MM.1S (cell line): ENCODE data around the gene ZNF691.

Source experiments
- DNase-seq: peaks from one replicate; pipeline ENCODE4 v3.0.0-alpha.2; 2015
- H2AFZ ChIP-seq: fragments of 300-600 bp; sonication (generic); 2 replicates; pipeline ENCODE4 v1.6.0; 2016; ENCODE audit warnings: antibody characterized with exemption, low read length
- H3F3A ChIP-seq: fragments of 300-600 bp; sonication (generic); 2 replicates; pipeline ENCODE4 v1.6.1; 2016; ENCODE audit warnings: mild to moderate bottlenecking, antibody characterized with exemption, low read length, moderate library complexity, mixed read lengths; ENCODE audit not compliant: insufficient read depth
- H3K27ac ChIP-seq: fragments of 300-600 bp; sonication (generic); 2 replicates; pipeline ENCODE4 v1.5.1; 2016; ENCODE audit warnings: mild to moderate bottlenecking, low read length
- H3K27me3 ChIP-seq: fragments of 300-600 bp; sonication (generic); replicated peaks from 2 replicates; pipeline ENCODE4 v1.6.0; 2016; ENCODE audit warnings: low read length; ENCODE audit not compliant: insufficient read depth
- H3K36me3 ChIP-seq: fragments of 300-600 bp; sonication (generic); replicated peaks from 2 replicates; pipeline ENCODE4 v1.6.1; 2016; ENCODE audit warnings: mild to moderate bottlenecking, low read length, mixed read lengths; ENCODE audit not compliant: insufficient read depth
- H3K4me1 ChIP-seq: fragments of 300-600 bp; sonication (generic); 2 replicates; pipeline ENCODE4 v1.6.1; 2016; ENCODE audit warnings: low read length, mixed read lengths
- H3K4me2 ChIP-seq: fragments of 300-600 bp; sonication (generic); 2 replicates; pipeline ENCODE4 v1.6.0; 2016; ENCODE audit warnings: low read depth, low read length
- H3K4me3 ChIP-seq: fragments of 300-600 bp; sonication (generic); 2 replicates; pipeline ENCODE4 v1.5.1; 2016; ENCODE audit warnings: low read length, mixed read lengths
- H3K79me2 ChIP-seq: fragments of 300-600 bp; sonication (generic); 2 replicates; pipeline ENCODE4 v1.6.1; 2016; ENCODE audit warnings: mixed run types, low read length, mixed read lengths
- H3K9ac ChIP-seq: fragments of 300-600 bp; sonication (generic); 2 replicates; pipeline ENCODE4 v1.6.1; 2016; ENCODE audit warnings: low read length, mixed read lengths
- H3K9me2 ChIP-seq: fragments of 300-600 bp; sonication (generic); replicated peaks from 2 replicates; pipeline ENCODE4 v1.6.1; 2016; ENCODE audit warnings: mild to moderate bottlenecking, low read length, mixed read lengths; ENCODE audit not compliant: insufficient read depth
- H3K9me3 ChIP-seq: fragments of 300-600 bp; sonication (generic); replicated peaks from 2 replicates; pipeline ENCODE4 v1.6.1; 2016; ENCODE audit warnings: mild to moderate bottlenecking, low read length, mixed read lengths; ENCODE audit not compliant: insufficient read depth
- H4K20me1 ChIP-seq: fragments of 300-600 bp; sonication (generic); 2 replicates; pipeline ENCODE4 v1.6.1; 2016; ENCODE audit warnings: mild to moderate bottlenecking, low read length, moderate library complexity, mixed read lengths; ENCODE audit not compliant: insufficient read depth
- EZH2 ChIP-seq: fragments of 300-600 bp; sonication (generic); optimal IDR thresholded peaks from 2 replicates; pipeline ENCODE3; 2017; ENCODE audit warnings: low read depth, mild to moderate bottlenecking, antibody characterized with exemption, low read length, mixed read lengths
- EZH2phosphoT487 ChIP-seq: fragments of 300-600 bp; sonication (generic); IDR thresholded peaks from 2 replicates; pipeline ENCODE4 v1.6.1; 2018; ENCODE audit warnings: antibody characterized with exemption, low read length
- TF ChIP-seq, protein P1 (sequence below): fragments of 300-600 bp; sonication (generic); IDR thresholded peaks from 2 replicates; pipeline ENCODE4 v1.5.1; 2016; ENCODE audit warnings: antibody characterized with exemption, low read length, mixed read lengths

ZNF691 gene

DNA sequence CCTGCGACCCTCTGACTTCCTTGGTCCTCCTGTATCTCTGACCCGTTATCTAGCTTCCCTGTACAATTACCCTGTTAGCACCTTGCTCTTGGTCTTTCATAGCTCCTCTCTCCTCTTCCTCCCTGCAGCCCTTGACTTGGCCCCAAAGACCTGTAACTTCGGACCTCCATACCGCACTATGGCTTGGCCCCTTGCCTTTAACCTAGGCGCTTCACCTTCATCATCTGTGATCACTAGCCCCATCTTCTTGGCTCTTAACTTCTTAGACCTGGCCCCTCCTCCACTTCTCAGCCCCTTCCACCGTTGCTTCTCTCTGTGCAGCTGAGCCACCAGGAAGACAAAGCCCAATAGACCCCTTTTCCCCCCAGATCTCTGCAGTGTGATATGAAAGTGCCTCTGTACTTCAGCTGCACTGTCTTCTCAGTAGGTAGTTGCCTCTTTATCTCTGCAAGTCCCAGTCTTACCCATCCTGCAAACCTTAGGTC, 740 bp downstream of the ZNF691 start:
- H3F3A ChIP-seq, result no peaks in the 10 kb centered on the region
- H3K36me3 ChIP-seq, result no peaks in the 10 kb centered on the region
- no peaks in the 10 kb centered on the region for H3K9me3 ChIP-seq
- H3K9ac ChIP-seq, result peak overlapping the region; percentile 88
- H3K9me2 ChIP-seq, result no peaks in the 10 kb centered on the region
- TF ChIP-seq EZH2, result no peak
- TF ChIP-seq, protein P1, sequence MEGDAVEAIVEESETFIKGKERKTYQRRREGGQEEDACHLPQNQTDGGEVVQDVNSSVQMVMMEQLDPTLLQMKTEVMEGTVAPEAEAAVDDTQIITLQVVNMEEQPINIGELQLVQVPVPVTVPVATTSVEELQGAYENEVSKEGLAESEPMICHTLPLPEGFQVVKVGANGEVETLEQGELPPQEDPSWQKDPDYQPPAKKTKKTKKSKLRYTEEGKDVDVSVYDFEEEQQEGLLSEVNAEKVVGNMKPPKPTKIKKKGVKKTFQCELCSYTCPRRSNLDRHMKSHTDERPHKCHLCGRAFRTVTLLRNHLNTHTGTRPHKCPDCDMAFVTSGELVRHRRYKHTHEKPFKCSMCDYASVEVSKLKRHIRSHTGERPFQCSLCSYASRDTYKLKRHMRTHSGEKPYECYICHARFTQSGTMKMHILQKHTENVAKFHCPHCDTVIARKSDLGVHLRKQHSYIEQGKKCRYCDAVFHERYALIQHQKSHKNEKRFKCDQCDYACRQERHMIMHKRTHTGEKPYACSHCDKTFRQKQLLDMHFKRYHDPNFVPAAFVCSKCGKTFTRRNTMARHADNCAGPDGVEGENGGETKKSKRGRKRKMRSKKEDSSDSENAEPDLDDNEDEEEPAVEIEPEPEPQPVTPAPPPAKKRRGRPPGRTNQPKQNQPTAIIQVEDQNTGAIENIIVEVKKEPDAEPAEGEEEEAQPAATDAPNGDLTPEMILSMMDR, result no peak
- TF ChIP-seq EZH2phosphoT487, result no peak
- H3K27ac ChIP-seq, result no peak overlapping the region
- no peak for DNase-seq
- H3K4me3 ChIP-seq, result peak overlapping the region; percentile 99
- H3K79me2 ChIP-seq, result peaks cover 17% of the 10 kb centered on the region
- H3K27me3 ChIP-seq, result no peaks in the 10 kb centered on the region
- peaks cover 15% of the 10 kb centered on the region; the same call in 1 of the 2 replicates for H3K4me1 ChIP-seq
- H3K4me2 ChIP-seq, result peak overlapping the region; percentile 87
- H2AFZ ChIP-seq, result peak overlapping the region; percentile 95
- H4K20me1 ChIP-seq, result no peaks in the 10 kb centered on the region

DNA sequence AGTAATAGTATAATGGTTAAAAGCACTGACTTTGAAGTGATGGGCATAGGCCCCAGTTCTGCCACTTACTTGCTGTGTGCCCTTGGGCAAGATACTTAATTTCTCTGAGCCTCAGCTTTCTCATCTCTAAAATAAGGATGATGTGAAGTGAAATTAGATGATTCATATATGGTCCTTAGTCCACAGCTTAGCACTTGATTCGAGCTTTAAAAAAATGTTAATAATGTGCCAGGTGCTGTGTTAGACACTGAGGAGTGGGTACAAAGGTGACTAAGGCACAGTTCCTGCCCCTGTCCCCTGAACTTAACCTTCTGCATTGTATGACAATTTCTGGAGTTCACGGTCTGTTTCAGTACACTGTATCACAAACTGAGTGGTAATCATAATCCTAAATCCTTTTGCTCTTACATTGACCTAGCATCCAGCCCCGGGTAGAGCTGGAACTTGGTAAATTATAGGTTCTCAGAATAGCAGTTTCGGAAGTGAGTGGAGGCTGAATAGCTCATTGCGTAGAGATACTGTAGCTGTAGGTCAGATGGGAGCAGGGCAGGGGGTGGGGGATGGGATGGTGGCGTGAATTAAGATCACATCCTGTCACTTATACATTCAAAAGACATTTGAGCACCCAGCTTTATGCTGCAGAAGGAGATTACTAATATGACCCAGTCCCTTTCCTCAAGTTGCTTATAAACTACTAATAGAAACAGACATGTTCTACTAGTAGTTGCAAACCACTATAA, 1.5 kb downstream of the ZNF691 start:
- Histone ChIP-seq H3K9me2 (no peaks in the 10 kb centered on the region), H3K79me2 (peaks cover 17% of the 10 kb centered on the region), H3K27ac (no peak overlapping the region), H2AFZ (no peak overlapping the region), H3K9ac (no peak overlapping the region), H3K9me3 (no peaks in the 10 kb centered on the region), H3K36me3 (no peaks in the 10 kb centered on the region), H3K4me3 (peak overlapping the region; percentile 99), H3K4me2 (peak overlapping the region; percentile 87), H3K27me3 (no peaks in the 10 kb centered on the region), H3K4me1 (peaks cover 15% of the 10 kb centered on the region; the same call in 1 of the 2 replicates), H4K20me1 (no peaks in the 10 kb centered on the region), H3F3A (no peaks in the 10 kb centered on the region)
- DNase-seq, result no peak
- TF ChIP-seq EZH2 (no peak), EZH2phosphoT487 (no peak)
- TF ChIP-seq, protein P1, result no peak

DNA sequence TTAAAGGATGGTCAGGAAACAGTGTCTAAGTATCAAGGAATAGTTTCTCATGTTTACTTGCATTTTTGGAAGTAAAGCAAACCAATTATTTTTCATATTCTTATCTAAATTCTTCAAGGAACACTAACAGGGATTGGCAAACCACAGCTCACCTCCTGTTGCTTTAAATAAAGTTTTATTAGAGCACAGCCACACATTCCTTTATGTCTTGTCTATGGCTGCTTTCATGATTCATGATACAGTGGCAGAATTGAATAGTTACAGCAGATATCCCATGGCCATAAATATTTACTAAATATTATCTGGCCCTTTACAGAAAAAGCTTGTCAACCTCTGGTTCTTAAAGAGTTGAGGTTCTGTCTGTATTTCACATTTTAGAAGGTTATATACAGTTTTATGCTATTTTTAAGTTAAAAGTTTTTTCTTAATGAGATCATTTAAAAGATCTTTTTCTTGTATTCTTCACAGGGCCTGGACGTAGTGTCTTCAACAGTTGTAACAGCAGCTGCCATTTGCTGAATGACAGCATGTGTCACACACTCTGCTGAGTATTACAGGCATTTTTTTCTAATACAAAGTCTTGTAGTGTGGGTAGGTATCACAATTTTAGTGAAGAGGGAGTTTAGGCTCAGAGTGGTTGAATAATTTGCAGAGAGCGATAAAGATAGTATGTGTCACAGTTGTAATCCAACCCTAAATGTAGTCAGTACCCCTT, 2.6 kb downstream of the ZNF691 start:
- Histone ChIP-seq H3K27ac (no peak overlapping the region), H3K4me1 (peaks cover 15% of the 10 kb centered on the region; the same call in 1 of the 2 replicates), H2AFZ (no peak overlapping the region)

More for the DNA sequence above, 2.6 kb downstream of the ZNF691 start:
- no peaks in the 10 kb centered on the region for H3K9me3 ChIP-seq
- no peak for DNase-seq
- H3K4me3 ChIP-seq, result no peak overlapping the region
- peaks cover 17% of the 10 kb centered on the region for H3K79me2 ChIP-seq
- H3K27me3 ChIP-seq, result no peaks in the 10 kb centered on the region
- no peaks in the 10 kb centered on the region for H3F3A ChIP-seq
- H3K9me2 ChIP-seq, result no peaks in the 10 kb centered on the region
- no peaks in the 10 kb centered on the region for H3K36me3 ChIP-seq
- H3K9ac ChIP-seq, result no peak overlapping the region
- TF ChIP-seq, protein P1, result no peak
- TF ChIP-seq EZH2phosphoT487, result no peak
- TF ChIP-seq EZH2, result no peak
- H3K4me2 ChIP-seq, result no peak overlapping the region
- H4K20me1 ChIP-seq, result no peaks in the 10 kb centered on the region
